HepG2 (cell line): ENCODE results near the gene RRAD. TPM values are rescaled to one million over a fixed set of nuclear protein-coding genes. Genes with fewer than 3 reads are reported as not detected.

Experiments
- FOXA1 ChIP-seq, 2 experiments: fragments of 450-650 bp in 1 of 2; sonication (generic) in 1 of 2; formaldehyde crosslinking in 1 of 2; IDR thresholded peaks; 2 replicates each; pipeline versions ENCODE4 v1.4.0 to v1.6.1; 2016 to 2020; ENCODE audit warnings: missing genetic modification reagents in 1 of 2
- GABPA ChIP-seq, 2 experiments: IDR thresholded peaks; 2 replicates each; pipeline ENCODE4 v1.6.1; 2011 to 2016; ENCODE audit warnings: low read depth in 2 of 2, low read length in 1 of 2, missing biosample characterization in 1 of 2, missing genetic modification characterization in 1 of 2
- HDAC1 ChIP-seq: sonication (generic); formaldehyde crosslinking; IDR thresholded peaks from 2 replicates; pipeline ENCODE4 v1.5.1; 2020; ENCODE audit warnings: mild to moderate bottlenecking, missing genetic modification reagents
- HNF4G ChIP-seq, 2 experiments: sonication (generic) in 1 of 2; formaldehyde crosslinking in 1 of 2; IDR thresholded peaks; 2 replicates each; pipeline versions ENCODE4 v1.4.0 to v1.6.1; 2011 to 2020; ENCODE audit warnings: borderline replicate concordance in 2 of 2, low read depth in 2 of 2, mild to moderate bottlenecking in 2 of 2, low read length in 1 of 2, missing genetic modification reagents in 1 of 2, moderate library complexity in 1 of 2
- PCBP1 ChIP-seq: fragments of 200-400 bp; formaldehyde crosslinking; IDR thresholded peaks from 2 replicates; pipeline ENCODE4 v1.6.1; 2017; ENCODE audit warnings: mild to moderate bottlenecking, low read depth, low read length, borderline replicate concordance
- PHF21A ChIP-seq: sonication (generic); formaldehyde crosslinking; IDR thresholded peaks from 2 replicates; pipeline ENCODE4 v1.5.0; 2020; ENCODE audit warnings: mild to moderate bottlenecking, missing genetic modification reagents
- SNAI1 ChIP-seq: sonication (generic); formaldehyde crosslinking; IDR thresholded peaks from 2 replicates; pipeline ENCODE4 v1.5.0; 2020; ENCODE audit warnings: mild to moderate bottlenecking, missing genetic modification reagents, borderline replicate concordance
- ZBTB8A ChIP-seq: sonication (generic); formaldehyde crosslinking; IDR thresholded peaks from 2 replicates; pipeline ENCODE4 v1.4.0; 2020; ENCODE audit warnings: mild to moderate bottlenecking, low read depth, missing genetic modification reagents, borderline replicate concordance
- ZNF329 ChIP-seq: sonication (generic); formaldehyde crosslinking; IDR thresholded peaks from 2 replicates; pipeline ENCODE4 v1.9.0; 2021; ENCODE audit warnings: low read depth, mild to moderate bottlenecking, missing genetic modification reagents
- ZNF562 ChIP-seq: sonication (generic); formaldehyde crosslinking; IDR thresholded peaks from 2 replicates; pipeline ENCODE4 v1.8.0; 2022; ENCODE audit warnings: missing genetic modification reagents, borderline replicate concordance
- polyA plus RNA-seq, 8 experiments: library from polyadenylated mRNA; depleted of rRNA in 3 of 8; stranded (reverse) in 7 of 8; unstranded in 1 of 8; fragments of >200 nt; fragmentation: Illumina TruSeq in 4 of 8; extraction: Trizol in 4 of 8; gene quantifications; 2 replicates each; pipeline versions ENCODE4 v1.2.1 to v1.2.3, GENCODE V29; 2011 to 2016; ENCODE audit warnings: low read depth in 4 of 8, missing spikeins in 1 of 8, mixed read lengths in 1 of 8; ENCODE audit not compliant: insufficient read depth in 1 of 8
- total RNA-seq, 5 experiments: library from RNA; depleted of rRNA; stranded (reverse); fragments of >200 nt; fragmentation: Illumina TruSeq; extraction: Trizol; gene quantifications; 2 replicates each; pipeline ENCODE4 v1.2.3, GENCODE V29; 2016; ENCODE audit warnings: low read depth in 1 of 5
- TF ChIP-seq, protein P1 (sequence below): sonication (generic); formaldehyde crosslinking; IDR thresholded peaks from 2 replicates; pipeline ENCODE4 v1.8.0; 2022; ENCODE audit warnings: mild to moderate bottlenecking, missing genetic modification reagents, moderate library complexity
- TF ChIP-seq, protein P2 (sequence below): IDR thresholded peaks from 2 replicates; pipeline ENCODE4 v1.6.1; 2012; ENCODE audit warnings: low read length, improper control_type of control experiment
- TF ChIP-seq, protein P3 (sequence below): sonication (generic); formaldehyde crosslinking; IDR thresholded peaks from 2 replicates; pipeline ENCODE4 v1.5.1; 2020; ENCODE audit warnings: mild to moderate bottlenecking, missing genetic modification reagents, moderate library complexity
- TF ChIP-seq, protein P4 (sequence below): sonication (generic); formaldehyde crosslinking; IDR thresholded peaks from 2 replicates; pipeline ENCODE4 v1.8.1; 2023; ENCODE audit warnings: mild to moderate bottlenecking, missing genetic modification reagents

RRAD gene
- total and polyA plus RNA-seq, 2 of the 13 experiments (the other 11 are each of a cell fraction or from before 2014, with no cell fraction given) = 0.80 to 1.1 TPM

DNA sequence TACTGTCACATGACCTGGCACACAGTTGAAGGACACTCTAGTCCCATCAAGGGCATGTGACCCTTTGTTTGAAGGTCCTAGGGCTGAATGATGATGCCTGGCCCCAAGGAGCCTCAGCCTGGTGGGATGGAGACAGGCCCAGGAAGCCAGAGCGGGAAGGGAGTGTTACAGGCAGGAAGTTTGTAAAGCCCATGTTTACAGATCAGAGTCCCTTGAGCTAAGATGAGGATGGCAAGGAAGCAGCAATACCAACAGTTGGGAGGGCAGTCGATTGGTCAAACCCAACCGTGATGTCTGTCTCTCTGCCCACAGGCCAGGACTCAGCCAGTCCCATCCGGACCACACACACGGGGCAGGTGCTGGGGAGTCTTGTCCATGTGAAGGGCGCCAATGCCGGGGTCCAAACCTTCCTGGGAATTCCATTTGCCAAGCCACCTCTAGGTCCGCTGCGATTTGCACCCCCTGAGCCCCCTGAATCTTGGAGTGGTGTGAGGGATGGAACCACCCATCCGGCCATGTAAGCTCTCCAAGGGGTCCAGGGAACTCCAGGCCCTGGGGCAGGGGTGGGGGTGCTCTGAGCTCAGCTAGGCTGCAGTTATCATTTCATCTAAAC is 12.5 kb upstream of the RRAD start (continued):
- TF ChIP-seq, protein P1, sequence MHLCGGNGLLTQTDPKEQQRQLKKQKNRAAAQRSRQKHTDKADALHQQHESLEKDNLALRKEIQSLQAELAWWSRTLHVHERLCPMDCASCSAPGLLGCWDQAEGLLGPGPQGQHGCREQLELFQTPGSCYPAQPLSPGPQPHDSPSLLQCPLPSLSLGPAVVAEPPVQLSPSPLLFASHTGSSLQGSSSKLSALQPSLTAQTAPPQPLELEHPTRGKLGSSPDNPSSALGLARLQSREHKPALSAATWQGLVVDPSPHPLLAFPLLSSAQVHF (CRISPR knock-in tag) = no peak
- no peak for TF ChIP-seq HNF4G (IDR thresholded peaks at IDR 0.05; ENCODE audit: borderline replicate concordance, low read depth, low read length)
- no peak for TF ChIP-seq HNF4G (CRISPR knock-in tag; IDR thresholded peaks at IDR 0.05; ENCODE audit: borderline replicate concordance, low read depth)
- no peak for TF ChIP-seq SNAI1
- TF ChIP-seq HDAC1 (CRISPR knock-in tag) = 0 out of 2 replicates have a peak, but pooled peaks have one; percentile 6
- TF ChIP-seq, protein P2, sequence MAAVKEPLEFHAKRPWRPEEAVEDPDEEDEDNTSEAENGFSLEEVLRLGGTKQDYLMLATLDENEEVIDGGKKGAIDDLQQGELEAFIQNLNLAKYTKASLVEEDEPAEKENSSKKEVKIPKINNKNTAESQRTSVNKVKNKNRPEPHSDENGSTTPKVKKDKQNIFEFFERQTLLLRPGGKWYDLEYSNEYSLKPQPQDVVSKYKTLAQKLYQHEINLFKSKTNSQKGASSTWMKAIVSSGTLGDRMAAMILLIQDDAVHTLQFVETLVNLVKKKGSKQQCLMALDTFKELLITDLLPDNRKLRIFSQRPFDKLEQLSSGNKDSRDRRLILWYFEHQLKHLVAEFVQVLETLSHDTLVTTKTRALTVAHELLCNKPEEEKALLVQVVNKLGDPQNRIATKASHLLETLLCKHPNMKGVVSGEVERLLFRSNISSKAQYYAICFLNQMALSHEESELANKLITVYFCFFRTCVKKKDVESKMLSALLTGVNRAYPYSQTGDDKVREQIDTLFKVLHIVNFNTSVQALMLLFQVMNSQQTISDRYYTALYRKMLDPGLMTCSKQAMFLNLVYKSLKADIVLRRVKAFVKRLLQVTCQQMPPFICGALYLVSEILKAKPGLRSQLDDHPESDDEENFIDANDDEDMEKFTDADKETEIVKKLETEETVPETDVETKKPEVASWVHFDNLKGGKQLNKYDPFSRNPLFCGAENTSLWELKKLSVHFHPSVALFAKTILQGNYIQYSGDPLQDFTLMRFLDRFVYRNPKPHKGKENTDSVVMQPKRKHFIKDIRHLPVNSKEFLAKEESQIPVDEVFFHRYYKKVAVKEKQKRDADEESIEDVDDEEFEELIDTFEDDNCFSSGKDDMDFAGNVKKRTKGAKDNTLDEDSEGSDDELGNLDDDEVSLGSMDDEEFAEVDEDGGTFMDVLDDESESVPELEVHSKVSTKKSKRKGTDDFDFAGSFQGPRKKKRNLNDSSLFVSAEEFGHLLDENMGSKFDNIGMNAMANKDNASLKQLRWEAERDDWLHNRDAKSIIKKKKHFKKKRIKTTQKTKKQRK = no peak
- TF ChIP-seq, protein P3, sequence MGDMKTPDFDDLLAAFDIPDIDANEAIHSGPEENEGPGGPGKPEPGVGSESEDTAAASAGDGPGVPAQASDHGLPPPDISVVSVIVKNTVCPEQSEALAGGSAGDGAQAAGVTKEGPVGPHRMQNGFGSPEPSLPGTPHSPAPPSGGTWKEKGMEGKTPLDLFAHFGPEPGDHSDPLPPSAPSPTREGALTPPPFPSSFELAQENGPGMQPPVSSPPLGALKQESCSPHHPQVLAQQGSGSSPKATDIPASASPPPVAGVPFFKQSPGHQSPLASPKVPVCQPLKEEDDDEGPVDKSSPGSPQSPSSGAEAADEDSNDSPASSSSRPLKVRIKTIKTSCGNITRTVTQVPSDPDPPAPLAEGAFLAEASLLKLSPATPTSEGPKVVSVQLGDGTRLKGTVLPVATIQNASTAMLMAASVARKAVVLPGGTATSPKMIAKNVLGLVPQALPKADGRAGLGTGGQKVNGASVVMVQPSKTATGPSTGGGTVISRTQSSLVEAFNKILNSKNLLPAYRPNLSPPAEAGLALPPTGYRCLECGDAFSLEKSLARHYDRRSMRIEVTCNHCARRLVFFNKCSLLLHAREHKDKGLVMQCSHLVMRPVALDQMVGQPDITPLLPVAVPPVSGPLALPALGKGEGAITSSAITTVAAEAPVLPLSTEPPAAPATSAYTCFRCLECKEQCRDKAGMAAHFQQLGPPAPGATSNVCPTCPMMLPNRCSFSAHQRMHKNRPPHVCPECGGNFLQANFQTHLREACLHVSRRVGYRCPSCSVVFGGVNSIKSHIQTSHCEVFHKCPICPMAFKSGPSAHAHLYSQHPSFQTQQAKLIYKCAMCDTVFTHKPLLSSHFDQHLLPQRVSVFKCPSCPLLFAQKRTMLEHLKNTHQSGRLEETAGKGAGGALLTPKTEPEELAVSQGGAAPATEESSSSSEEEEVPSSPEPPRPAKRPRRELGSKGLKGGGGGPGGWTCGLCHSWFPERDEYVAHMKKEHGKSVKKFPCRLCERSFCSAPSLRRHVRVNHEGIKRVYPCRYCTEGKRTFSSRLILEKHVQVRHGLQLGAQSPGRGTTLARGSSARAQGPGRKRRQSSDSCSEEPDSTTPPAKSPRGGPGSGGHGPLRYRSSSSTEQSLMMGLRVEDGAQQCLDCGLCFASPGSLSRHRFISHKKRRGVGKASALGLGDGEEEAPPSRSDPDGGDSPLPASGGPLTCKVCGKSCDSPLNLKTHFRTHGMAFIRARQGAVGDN (CRISPR knock-in tag) = peak; percentile 76
- TF ChIP-seq, protein P4, sequence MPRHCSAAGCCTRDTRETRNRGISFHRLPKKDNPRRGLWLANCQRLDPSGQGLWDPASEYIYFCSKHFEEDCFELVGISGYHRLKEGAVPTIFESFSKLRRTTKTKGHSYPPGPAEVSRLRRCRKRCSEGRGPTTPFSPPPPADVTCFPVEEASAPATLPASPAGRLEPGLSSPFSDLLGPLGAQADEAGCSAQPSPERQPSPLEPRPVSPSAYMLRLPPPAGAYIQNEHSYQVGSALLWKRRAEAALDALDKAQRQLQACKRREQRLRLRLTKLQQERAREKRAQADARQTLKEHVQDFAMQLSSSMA (CRISPR knock-in tag) = 0 out of 2 replicates have a peak, but pooled peaks have one; percentile 44
- no peak for TF ChIP-seq PHF21A (CRISPR knock-in tag)
- no peak for TF ChIP-seq ZNF329
- no peak for TF ChIP-seq FOXA1 (IDR thresholded peaks at IDR 0.05)
- peak; percentile 81 for TF ChIP-seq FOXA1 (CRISPR knock-in tag; IDR thresholded peaks at IDR 0.05)
- TF ChIP-seq ZNF562 (CRISPR knock-in tag) = no peak
- no peak for TF ChIP-seq ZBTB8A (CRISPR knock-in tag)
- no peak; the same call in 1 of the 2 replicates for TF ChIP-seq GABPA (IDR thresholded peaks at IDR 0.05; ENCODE audit: low read depth, low read length)
- peak; percentile 57 for TF ChIP-seq GABPA (CRISPR knock-in tag; IDR thresholded peaks at IDR 0.05; ENCODE audit: low read depth)
- TF ChIP-seq PCBP1 = no peak
